PC-9 (cell line): ENCODE measurements around the gene DRD2. TPM values are rescaled to one million over a fixed set of nuclear protein-coding genes. Genes with fewer than 3 reads are reported as not detected.

ENCODE experiments used
- BruUV-seq: library from RNA; stranded (reverse); fragments of 400-500 nt; replicated peaks from 2 replicates; lab custom pipeline; 2021; lab: Mats Ljungman, UMichigan
- CTCF ChIA-PET: fragments of 300-600 bp; sonication (Branson Sonifier 250); formaldehyde crosslinking; loops from one replicate; lab custom pipeline; 2022; ENCODE audit warnings: antibody characterized with exemption; lab: Charles Lee
- POLR2A ChIA-PET: fragments of 300-600 bp; sonication (Branson Sonifier 250); formaldehyde crosslinking; loops from one replicate; lab custom pipeline; 2022; ENCODE audit warnings: antibody characterized with exemption; ENCODE audit not compliant: unreplicated experiment; lab: Charles Lee
- DNase-seq, 2 experiments: peaks; one replicate each; pipeline versions ENCODE4 v3.0.0 to v3.0.0-alpha.2; 2015 to 2022; ENCODE audit warnings: mixed read lengths in 1 of 2
- H2AFZ ChIP-seq: fragments of 200-600 bp; sonication (generic); 2 replicates; pipeline ENCODE4 v1.8.1; 2017; ENCODE audit warnings: antibody characterized with exemption
- H3F3A ChIP-seq: fragments of 200-600 bp; sonication (generic); 2 replicates; pipeline ENCODE4 v1.8.1; 2017; ENCODE audit warnings: antibody characterized with exemption, mild to moderate bottlenecking, low read depth; ENCODE audit not compliant: insufficient read depth
- H3K27ac ChIP-seq: fragments of 200-600 bp; sonication (generic); 2 replicates; pipeline ENCODE4 v1.6.1; 2016; ENCODE audit warnings: mixed run types
- H3K27me3 ChIP-seq: fragments of 200-600 bp; sonication (generic); 2 replicates; pipeline ENCODE4 v1.6.1; 2016; ENCODE audit warnings: low read depth, mixed run types; ENCODE audit not compliant: insufficient read depth
- H3K36me3 ChIP-seq: fragments of 200-600 bp; sonication (generic); 2 replicates; pipeline ENCODE4 v1.6.1; 2016; ENCODE audit warnings: low read depth, mixed run types
- H3K4me1 ChIP-seq: fragments of 200-600 bp; sonication (generic); replicated peaks from 2 replicates; pipeline ENCODE4 v1.6.1; 2016; ENCODE audit warnings: mixed run types; ENCODE audit not compliant: insufficient read depth
- H3K4me2 ChIP-seq: fragments of 200-600 bp; sonication (generic); 2 replicates; pipeline ENCODE4 v1.6.1; 2017; ENCODE audit warnings: mixed run types
- H3K4me3 ChIP-seq: fragments of 200-600 bp; sonication (generic); 2 replicates; pipeline ENCODE4 v1.6.1; 2016; ENCODE audit warnings: mixed run types
- H3K79me2 ChIP-seq: fragments of 200-600 bp; sonication (generic); 2 replicates; pipeline ENCODE4 v1.6.1; 2017; ENCODE audit warnings: low read depth, mixed run types
- H3K9me2 ChIP-seq: fragments of 200-600 bp; sonication (generic); 2 replicates; pipeline ENCODE4 v1.8.1; 2017; ENCODE audit warnings: mild to moderate bottlenecking; ENCODE audit not compliant: insufficient read depth
- H3K9me3 ChIP-seq: fragments of 200-600 bp; sonication (generic); 2 replicates; pipeline ENCODE4 v1.8.1; 2016; ENCODE audit warnings: low read depth; ENCODE audit not compliant: insufficient read depth
- H4K20me1 ChIP-seq: fragments of 200-600 bp; sonication (generic); 2 replicates; pipeline ENCODE4 v1.8.1; 2017; ENCODE audit not compliant: insufficient read depth
- CTCF ChIP-seq: fragments of 200-600 bp; sonication (generic); conservative IDR thresholded peaks from 2 replicates; pipeline ENCODE4 v1.6.1; 2017; ENCODE audit warnings: mixed run types, antibody characterized with exemption, mild to moderate bottlenecking, moderate library complexity
- EZH2 ChIP-seq: fragments of 200-600 bp; sonication (generic); IDR thresholded peaks from 2 replicates; pipeline ENCODE4 v1.8.0; 2017; ENCODE audit warnings: antibody characterized with exemption, low read depth
- intact Hi-C: fragments of 100-400 bp; cut with micrococcal nuclease; formaldehyde crosslinking; loops from one replicate; pipeline ENCODE4 v1.10.0; 2022; ENCODE audit not compliant: unreplicated experiment
- total RNA-seq: library from RNA; stranded (reverse); gene quantifications from 2 replicates; pipeline ENCODE4 v1.2.3, GENCODE V29; 2021

Gene DRD2
- total RNA-seq, 1 experiment from 2014 or later = not detected

GRCh38 chr11:113474362-113475159 is 637 bp downstream of the DRD2 start:
- Histone ChIP-seq H3K79me2 (no peaks in the 10 kb centered on the region), H3K27me3 (peaks cover 61% of the 10 kb centered on the region), H3K9me2 (no peaks in the 10 kb centered on the region), H2AFZ (no peak overlapping the region), H4K20me1 (no peaks in the 10 kb centered on the region), H3K9me3 (no peaks in the 10 kb centered on the region), H3K27ac (no peak overlapping the region), H3K4me2 (no peak overlapping the region), H3F3A (no peaks in the 10 kb centered on the region), H3K4me3 (no peak overlapping the region), H3K36me3 (no peaks in the 10 kb centered on the region), H3K4me1 (no peaks in the 10 kb centered on the region)
- intact Hi-C loops = no loop called here
- TF ChIP-seq CTCF (no peak), EZH2 (no peak)
- ChIA-PET CTCF (interaction anchor here (0.7 kb wide), 1 partner anchor 422 kb away, joined by 3 read pairs; no protein-coding TSS in a partner anchor), POLR2A (interaction anchor here (0.5 kb wide), 1 partner anchor 1221 kb away, joined by 4 read pairs; no protein-coding TSS in a partner anchor)
- no TSS peak for BruUV-seq
- DNase-seq = peak in 1 of 2 experiments; percentile 55

DNA sequence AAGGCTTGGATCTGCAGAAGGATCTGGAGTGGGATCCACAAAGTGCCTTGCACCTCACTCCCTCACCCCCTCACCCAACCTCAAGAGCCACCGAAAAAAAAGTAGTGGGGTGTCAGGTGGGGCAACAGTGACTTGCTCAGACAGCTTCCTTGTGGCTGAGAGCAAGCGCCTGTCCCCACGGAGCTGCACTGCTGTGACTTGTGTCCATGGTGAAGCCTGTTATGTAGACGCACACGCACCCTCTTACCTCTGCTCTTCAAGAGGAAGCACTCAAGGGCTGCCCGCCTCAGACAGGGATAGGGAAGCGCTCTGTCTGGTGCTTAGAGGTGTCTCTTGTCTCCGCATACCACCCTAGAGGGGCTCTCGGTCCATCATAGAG is 1.2 kb downstream of the DRD2 start:
- DNase-seq = no peak
- Histone ChIP-seq H2AFZ (no peak overlapping the region), H3K9me3 (no peaks in the 10 kb centered on the region), H3K27me3 (peaks cover 59% of the 10 kb centered on the region), H4K20me1 (no peaks in the 10 kb centered on the region), H3F3A (no peaks in the 10 kb centered on the region), H3K27ac (no peak overlapping the region), H3K36me3 (no peaks in the 10 kb centered on the region), H3K79me2 (no peaks in the 10 kb centered on the region), H3K4me1 (no peaks in the 10 kb centered on the region), H3K4me3 (no peak overlapping the region), H3K4me2 (no peak overlapping the region), H3K9me2 (no peaks in the 10 kb centered on the region)
- ChIA-PET CTCF (no interaction called here), POLR2A (no interaction called here)
- no peak for TF ChIP-seq CTCF
- TF ChIP-seq EZH2 = no peak
- no TSS peak for BruUV-seq
- intact Hi-C loops = no loop called here

- intact Hi-C loops = no loop called here
These were observed 2.7 kb downstream of the DRD2 start for GRCh38 chr11:113472471-113472870.

More at GRCh38 chr11:113472471-113472870, 2.7 kb downstream of the DRD2 start:
- Histone ChIP-seq H4K20me1 (no peaks in the 10 kb centered on the region), H3K4me2 (no peak overlapping the region), H3K79me2 (no peaks in the 10 kb centered on the region), H3K9me3 (no peaks in the 10 kb centered on the region), H3K27me3 (peaks cover 56% of the 10 kb centered on the region), H3K36me3 (no peaks in the 10 kb centered on the region), H3F3A (no peaks in the 10 kb centered on the region), H3K9me2 (no peaks in the 10 kb centered on the region), H3K4me3 (no peak overlapping the region), H2AFZ (no peak overlapping the region), H3K27ac (no peak overlapping the region), H3K4me1 (no peaks in the 10 kb centered on the region)
- POLR2A ChIA-PET = no interaction called here
- BruUV-seq = no TSS peak
- TF ChIP-seq EZH2 (no peak), CTCF (no peak)
- no peak for DNase-seq
- CTCF ChIA-PET = no interaction called here
